ENCODE data around the gene DAPK3.

DAPK3 gene

GRCh38 chr19:4015705-4016402 lies 45.0 kb upstream of the DAPK3 start:
- H3K4me1 ChIP-seq (ENCODE audit: insufficient read depth, low read length, severe bottlenecking) = no peaks in the 10 kb centered on the region
- H3K4me3 ChIP-seq (ENCODE audit: low read depth, low read length, poor library complexity, severe bottlenecking) = no peak overlapping the region
- no peaks in the 10 kb centered on the region for H3K79me2 ChIP-seq (ENCODE audit: insufficient read depth, low read length)
- H3K36me3 ChIP-seq (ENCODE audit: insufficient read depth, low read length) = peaks cover 51% of the 10 kb centered on the region
- H3K27me3 ChIP-seq (ENCODE audit: insufficient read depth, low read length) = no peaks in the 10 kb centered on the region
- H3K9ac ChIP-seq (ENCODE audit: low read length) = no peak overlapping the region
- TF ChIP-seq EZH2 (IDR thresholded peaks at IDR 0.05; ENCODE audit: borderline replicate concordance, low read length) (no peak), CTCF (IDR thresholded peaks at IDR 0.05; ENCODE audit: low read length) (no peak)
- H4K20me1 ChIP-seq (ENCODE audit: insufficient read depth, low read length) = no peaks in the 10 kb centered on the region
- no peak overlapping the region for H3K4me2 ChIP-seq (ENCODE audit: low read length)
- H3K9me2 ChIP-seq (ENCODE audit: low read depth, low read length) = no peaks in the 10 kb centered on the region
- no peak overlapping the region for H2AFZ ChIP-seq (ENCODE audit: low read length)
- H3K9me3 ChIP-seq (ENCODE audit: low read length) = no peaks in the 10 kb centered on the region
- no peak overlapping the region for H3K27ac ChIP-seq (ENCODE audit: low read depth, low read length, poor library complexity, severe bottlenecking)
- H3F3A ChIP-seq (ENCODE audit: insufficient read depth, low read length) = no peaks in the 10 kb centered on the region

GRCh38 chr19:4014541-4015491 lies 43.9 kb upstream of the DAPK3 start:
- H3K4me3 ChIP-seq (ENCODE audit: low read depth, low read length, poor library complexity, severe bottlenecking) = no peak overlapping the region
- H3K79me2 ChIP-seq (ENCODE audit: insufficient read depth, low read length) = no peaks in the 10 kb centered on the region
- H3K9ac ChIP-seq (ENCODE audit: low read length) = no peak overlapping the region
- no peak overlapping the region for H3K4me2 ChIP-seq (ENCODE audit: low read length)
- peaks cover 2% of the 10 kb centered on the region for H3K4me1 ChIP-seq (ENCODE audit: insufficient read depth, low read length, severe bottlenecking)
- H3F3A ChIP-seq (ENCODE audit: insufficient read depth, low read length) = no peaks in the 10 kb centered on the region
- no peak overlapping the region for H3K27ac ChIP-seq (ENCODE audit: low read depth, low read length, poor library complexity, severe bottlenecking)
- H3K9me2 ChIP-seq (ENCODE audit: low read depth, low read length) = no peaks in the 10 kb centered on the region
- peaks cover 45% of the 10 kb centered on the region for H3K36me3 ChIP-seq (ENCODE audit: insufficient read depth, low read length)
- TF ChIP-seq CTCF (IDR thresholded peaks at IDR 0.05; ENCODE audit: low read length) (no peak), EZH2 (IDR thresholded peaks at IDR 0.05; ENCODE audit: borderline replicate concordance, low read length) (no peak)
- no peaks in the 10 kb centered on the region for H3K27me3 ChIP-seq (ENCODE audit: insufficient read depth, low read length)
- no peak overlapping the region for H2AFZ ChIP-seq (ENCODE audit: low read length)
- H3K9me3 ChIP-seq (ENCODE audit: low read length) = no peaks in the 10 kb centered on the region
- no peaks in the 10 kb centered on the region for H4K20me1 ChIP-seq (ENCODE audit: insufficient read depth, low read length)

- no peaks in the 10 kb centered on the region for H3K27me3 ChIP-seq (ENCODE audit: insufficient read depth, low read length)
- no peak overlapping the region for H3K4me2 ChIP-seq (ENCODE audit: low read length)
- peaks cover 6% of the 10 kb centered on the region; the same call in 1 of the 2 replicates for H3K79me2 ChIP-seq (ENCODE audit: insufficient read depth, low read length)
- no peaks in the 10 kb centered on the region for H3F3A ChIP-seq (ENCODE audit: insufficient read depth, low read length)
- no peak overlapping the region for H2AFZ ChIP-seq (ENCODE audit: low read length)
- H3K36me3 ChIP-seq (ENCODE audit: insufficient read depth, low read length) = peaks cover 45% of the 10 kb centered on the region
- no peaks in the 10 kb centered on the region for H4K20me1 ChIP-seq (ENCODE audit: insufficient read depth, low read length)
- TF ChIP-seq EZH2 (IDR thresholded peaks at IDR 0.05; ENCODE audit: borderline replicate concordance, low read length) = no peak
- no peak overlapping the region for H3K27ac ChIP-seq (ENCODE audit: low read depth, low read length, poor library complexity, severe bottlenecking)
- no peaks in the 10 kb centered on the region for H3K9me2 ChIP-seq (ENCODE audit: low read depth, low read length)
- no peaks in the 10 kb centered on the region for H3K9me3 ChIP-seq (ENCODE audit: low read length)
- H3K9ac ChIP-seq (ENCODE audit: low read length) = no peak overlapping the region
- H3K4me3 ChIP-seq (ENCODE audit: low read depth, low read length, poor library complexity, severe bottlenecking) = no peak overlapping the region
- peaks cover 10% of the 10 kb centered on the region for H3K4me1 ChIP-seq (ENCODE audit: insufficient read depth, low read length, severe bottlenecking)
Observed at GRCh38 chr19:4013886-4014540, 43.1 kb upstream of the DAPK3 start.

Data from OCI-LY1 (cell line).